Upper lobe of left lung (tissue), 6 donors: Measurements from ENCODE around the gene SYNGR1. TPM values are rescaled to one million over a fixed set of nuclear protein-coding genes. Genes with fewer than 3 reads are reported as not detected.

Experiments used
- ATAC-seq, 2 donors: fragments of 200-7000 bp; cut with Tn5 transposase; one replicate each; pipeline ENCODE4 v1.9.1; 2022; ENCODE audit warnings: mild to moderate bottlenecking in 2 of 2, moderate library complexity in 2 of 2; ENCODE audit not compliant: low FRiP score in 2 of 2
- DNase-seq, 2 donors: peaks; one replicate each; pipeline ENCODE4 v3.0.0-alpha.2; 2019 to 2020
- H3K27ac ChIP-seq, 4 donors: fragments of 200-600 bp; sonication (generic); one replicate each; pipeline ENCODE4 v1.5.1; 2016 to 2019
- H3K27me3 ChIP-seq, 4 donors: fragments of 200-600 bp; sonication (generic); one replicate each; pipeline ENCODE4 v1.5.1; 2017 to 2019
- H3K36me3 ChIP-seq, 4 donors: fragments of 200-600 bp; sonication (generic); one replicate each; pipeline ENCODE4 v1.5.1; 2016 to 2019
- H3K4me1 ChIP-seq, 4 donors: fragments of 200-600 bp; sonication (generic); one replicate each; pipeline ENCODE4 v1.5.1; 2018 to 2019
- H3K4me3 ChIP-seq, 4 donors: fragments of 200-600 bp; sonication (generic); one replicate each; pipeline ENCODE4 v1.5.1; 2017 to 2019; ENCODE audit warnings: mild to moderate bottlenecking in 2 of 4, moderate library complexity in 1 of 4
- H3K9me3 ChIP-seq, 4 donors: fragments of 200-600 bp; sonication (generic); one replicate each; pipeline ENCODE4 v1.5.1; 2018 to 2019
- CTCF ChIP-seq, 6 experiments: fragments of 450-650 bp in 4 of 6; fragments of 200-600 bp in 2 of 6; sonication (generic) in 2 of 6; IDR thresholded peaks; one replicate each; pipeline ENCODE4 v1.5.1; 2016 to 2019; ENCODE audit warnings: antibody characterized with exemption in 6 of 6
- EP300 ChIP-seq, 4 donors: sonication (generic); formaldehyde crosslinking; IDR thresholded peaks; one replicate each; pipeline ENCODE4 v1.5.1; 2017; ENCODE audit warnings: antibody characterized with exemption in 4 of 4, control low read depth in 2 of 4
- POLR2A ChIP-seq, 4 donors: fragments of 450-650 bp; IDR thresholded peaks; one replicate each; pipeline ENCODE4 v1.5.1; 2016 to 2017; ENCODE audit warnings: antibody characterized with exemption in 4 of 4, mild to moderate bottlenecking in 2 of 4
- POLR2AphosphoS5 ChIP-seq, 2 donors: sonication (generic); formaldehyde crosslinking; IDR thresholded peaks; one replicate each; pipeline ENCODE4 v1.5.1; 2017; ENCODE audit warnings: antibody characterized with exemption in 2 of 2
- WGBS, 2 donors: methylation state at CpG; one replicate each; pipeline ENCODE4 v1.1.5; 2017 to 2018; 5-methylcytosine and 5-hydroxymethylcytosine counted together
- total RNA-seq, 6 donors: library from RNA; depleted of rRNA in 4 of 6; stranded (reverse); fragments of >200 nt in 4 of 6; gene quantifications; one replicate each; pipeline versions ENCODE4 v1.1.0 to v1.2.1, GENCODE V29; 2016 to 2021
- donor health status: DM: no; HTN: no; CAD: no; lungs with moderate emphysema.
- donor health status: DM: no; HTN: yes; CAD: no; lungs with severe emphysema.

Gene SYNGR1
- total RNA-seq, 6 donors from 2014 or later = 2.0 to 14.6 (median 5.3) TPM

- Histone ChIP-seq H3K9me3 (no peaks in the 10 kb centered on the region), H3K27ac (no peak overlapping the region), H3K4me1 (peaks cover 9 to 19% (median 14%) of the 10 kb centered on the region in 4 donors), H3K36me3 (peaks cover 21 to 82% (median 71%) of the 10 kb centered on the region in 4 donors), H3K27me3 (no peaks in the 10 kb centered on the region), H3K4me3 (no peak overlapping the region)
- TF ChIP-seq POLR2A (IDR thresholded peaks at IDR 0.05) = no peak
- no peak for TF ChIP-seq POLR2AphosphoS5 (IDR thresholded peaks at IDR 0.05)
- TF ChIP-seq CTCF (IDR thresholded peaks at IDR 0.05) = no peak
- no peak for TF ChIP-seq EP300 (IDR thresholded peaks at IDR 0.05)
- no peak for DNase-seq
- WGBS, 2 donors = 75 to 76% methylated on average over 8 to 10 of the region's 10 CpGs
- ATAC-seq = peak in 1 of 2 donors; percentile 24
Observed at GRCh38 chr22:39428597-39429071, 78.8 kb downstream of the SYNGR1 start.

GRCh38 chr22:39429186-39429585, 79.4 kb downstream of the SYNGR1 start:
- peaks cover 9 to 19% (median 14%) of the 10 kb centered on the region in 4 donors for H3K4me1 ChIP-seq
- DNase-seq (no peak), ATAC-seq (no peak)
- TF ChIP-seq CTCF (IDR thresholded peaks at IDR 0.05) (no peak), POLR2A (IDR thresholded peaks at IDR 0.05) (no peak), EP300 (IDR thresholded peaks at IDR 0.05) (no peak), POLR2AphosphoS5 (IDR thresholded peaks at IDR 0.05) (no peak)
- no peaks in the 10 kb centered on the region for H3K9me3 ChIP-seq
- H3K27ac ChIP-seq = no peak overlapping the region
- no peak overlapping the region for H3K4me3 ChIP-seq
- H3K36me3 ChIP-seq = peaks cover 18 to 80% (median 70%) of the 10 kb centered on the region in 4 donors
- WGBS, 2 donors = 87 to 89% methylated on average over 13 of the region's 13 CpGs
- no peaks in the 10 kb centered on the region for H3K27me3 ChIP-seq

GRCh38 chr22:39429916-39430575, 80.3 kb downstream of the SYNGR1 start:
- 92 to 95% methylated on average over 24 to 26 of the region's 27 CpGs for WGBS, 2 donors
- Histone ChIP-seq H3K4me1 (peaks cover 9 to 19% (median 14%) of the 10 kb centered on the region in 4 donors), H3K27ac (peak overlapping the region in 3 of 4 donors; percentile 87 to 91 (median 87)), H3K9me3 (no peaks in the 10 kb centered on the region), H3K27me3 (no peaks in the 10 kb centered on the region), H3K36me3 (peaks cover 17 to 72% (median 63%) of the 10 kb centered on the region in 4 donors), H3K4me3 (no peak overlapping the region)
- ATAC-seq = no peak
- TF ChIP-seq POLR2A (IDR thresholded peaks at IDR 0.05) = no peak
- TF ChIP-seq POLR2AphosphoS5 (IDR thresholded peaks at IDR 0.05) = no peak
- TF ChIP-seq CTCF (IDR thresholded peaks at IDR 0.05) = no peak
- TF ChIP-seq EP300 (IDR thresholded peaks at IDR 0.05) = no peak
- DNase-seq = peak in 1 of 2 donors; percentile 63

GRCh38 chr22:39430576-39431150, 80.9 kb downstream of the SYNGR1 start:
- Histone ChIP-seq H3K27me3 (no peaks in the 10 kb centered on the region), H3K27ac (peak overlapping the region; percentile 70 to 91 (median 87)), H3K36me3 (peaks cover 17 to 72% (median 63%) of the 10 kb centered on the region in 4 donors), H3K4me3 (no peak overlapping the region), H3K4me1 (peaks cover 9 to 19% (median 14%) of the 10 kb centered on the region in 4 donors), H3K9me3 (no peaks in the 10 kb centered on the region)
- 89 to 94% methylated on average over 8 to 9 of the region's 10 CpGs for WGBS, 2 donors
- ATAC-seq (no peak), DNase-seq (no peak)
- TF ChIP-seq POLR2AphosphoS5 (IDR thresholded peaks at IDR 0.05) = no peak
- no peak for TF ChIP-seq CTCF (IDR thresholded peaks at IDR 0.05)
- TF ChIP-seq EP300 (IDR thresholded peaks at IDR 0.05) = no peak
- TF ChIP-seq POLR2A (IDR thresholded peaks at IDR 0.05) = no peak
